Kidney (tissue), 14 donors: ENCODE measurements around the gene OGA. TPM values are rescaled to one million over a fixed set of nuclear protein-coding genes. Genes with fewer than 3 reads are reported as not detected.

Experiments
- DNase-seq, 5 donors: peaks; one replicate each; pipeline ENCODE4 v3.0.0-alpha.2; 2013 to 2020
- FAIRE-seq: peaks from 2 replicates; lab custom pipeline; 2012; peaks lifted over from hg19 to GRCh38; lab: Jason Lieb, UNC
- H3K27ac ChIP-seq, 2 donors: one replicate each; pipeline ENCODE4 v1.7.0; 2013; ENCODE audit warnings: low read depth in 2 of 2, low read length in 2 of 2, inconsistent platforms in 1 of 2
- H3K27me3 ChIP-seq: one replicate; pipeline ENCODE4 v1.7.1; 2013; ENCODE audit warnings: low read length, inconsistent platforms; ENCODE audit not compliant: control insufficient read depth, insufficient read depth
- H3K36me3 ChIP-seq, 3 donors: one replicate each; pipeline versions ENCODE4 v1.7.0 to v1.7.1; 2013; ENCODE audit warnings: low read length in 3 of 3, control low read depth in 1 of 3, inconsistent platforms in 1 of 3; ENCODE audit not compliant: insufficient read depth in 3 of 3, control insufficient read depth in 2 of 3
- H3K4me1 ChIP-seq, 3 donors: one replicate each; pipeline versions ENCODE4 v1.7.0 to v1.7.1; 2013; ENCODE audit warnings: low read length in 3 of 3, inconsistent platforms in 1 of 3, low read depth in 1 of 3; ENCODE audit not compliant: control insufficient read depth in 2 of 3, insufficient read depth in 2 of 3
- H3K4me3 ChIP-seq, 3 donors: one replicate each; pipeline versions ENCODE4 v1.7.0 to v1.8.1; 2013; ENCODE audit warnings: low read length in 3 of 3, control low read depth in 1 of 3, inconsistent platforms in 1 of 3
- H3K9ac ChIP-seq, 3 donors: one replicate each; pipeline versions ENCODE4 v1.7.0 to v1.7.1; 2013; ENCODE audit warnings: low read length in 3 of 3, control low read depth in 1 of 3, inconsistent platforms in 1 of 3
- H3K9me3 ChIP-seq, 3 donors: one replicate each; pipeline versions ENCODE4 v1.7.0 to v1.7.1; 2013; ENCODE audit warnings: low read length in 3 of 3, control low read depth in 1 of 3, inconsistent platforms in 1 of 3; ENCODE audit not compliant: control insufficient read depth in 2 of 3, insufficient read depth in 1 of 3
- intact Hi-C: fragments of 100-400 bp; cut with DNase I; formaldehyde crosslinking; loops from one replicate; pipeline ENCODE4 v1.11.1; 2022
- polyA plus RNA-seq: library from polyadenylated mRNA; stranded (reverse); fragments of 350-450 nt; fragmentation: Illumina TruSeq; extraction: RNeasy Lipid Tissue Mini Kit (QIAGEN cat#74804); gene quantifications from one replicate; pipeline ENCODE4 v1.2.3, GENCODE V29; 2014; ENCODE audit warnings: low read depth, low replicate concordance; ENCODE audit not compliant: insufficient read depth
- total RNA-seq: library from RNA; stranded (reverse); fragmentation: NEBNext Ultra II Directional; extraction: Animal tissue kit (Norgen Biotek cat#: 25700); gene quantifications from one replicate; pipeline ENCODE4 v1.2.1, GENCODE V29; 2021
- TF ChIP-seq, protein P1 (sequence below): IDR thresholded peaks from 3 replicates; pipeline ENCODE4 v1.5.1; 2012; ENCODE audit warnings: mild to moderate bottlenecking, moderate library complexity, borderline replicate concordance; ENCODE audit not compliant: insufficient read depth; ENCODE audit errors: extremely low read depth
- donor health status: control.
- donor health status: control.
- donor health status: control.
- donor health status: control.
- donor health status: control.
- donor health status: DM: yes; HTN: yes; CAD: no.
- donor health status: Normal renal cell carcinoma (clear cell type).

OGA gene
- total and polyA plus RNA-seq, 2 donors from 2014 or later, result 33.4 to 146 TPM

- DNase-seq (peak in 1 of 5 donors; percentile 34), FAIRE-seq (no peak)
- H3K9me3 ChIP-seq, result no peaks in the 10 kb centered on the region
- H3K9ac ChIP-seq, result no peak overlapping the region
- H3K4me3 ChIP-seq, result no peak overlapping the region
- no peaks in the 10 kb centered on the region for H3K36me3 ChIP-seq
- peaks cover 0 to 5% (median 0%) of the 10 kb centered on the region in 3 donors for H3K4me1 ChIP-seq
- TF ChIP-seq, protein P1, sequence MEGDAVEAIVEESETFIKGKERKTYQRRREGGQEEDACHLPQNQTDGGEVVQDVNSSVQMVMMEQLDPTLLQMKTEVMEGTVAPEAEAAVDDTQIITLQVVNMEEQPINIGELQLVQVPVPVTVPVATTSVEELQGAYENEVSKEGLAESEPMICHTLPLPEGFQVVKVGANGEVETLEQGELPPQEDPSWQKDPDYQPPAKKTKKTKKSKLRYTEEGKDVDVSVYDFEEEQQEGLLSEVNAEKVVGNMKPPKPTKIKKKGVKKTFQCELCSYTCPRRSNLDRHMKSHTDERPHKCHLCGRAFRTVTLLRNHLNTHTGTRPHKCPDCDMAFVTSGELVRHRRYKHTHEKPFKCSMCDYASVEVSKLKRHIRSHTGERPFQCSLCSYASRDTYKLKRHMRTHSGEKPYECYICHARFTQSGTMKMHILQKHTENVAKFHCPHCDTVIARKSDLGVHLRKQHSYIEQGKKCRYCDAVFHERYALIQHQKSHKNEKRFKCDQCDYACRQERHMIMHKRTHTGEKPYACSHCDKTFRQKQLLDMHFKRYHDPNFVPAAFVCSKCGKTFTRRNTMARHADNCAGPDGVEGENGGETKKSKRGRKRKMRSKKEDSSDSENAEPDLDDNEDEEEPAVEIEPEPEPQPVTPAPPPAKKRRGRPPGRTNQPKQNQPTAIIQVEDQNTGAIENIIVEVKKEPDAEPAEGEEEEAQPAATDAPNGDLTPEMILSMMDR, result no peak
- no peak overlapping the region for H3K27ac ChIP-seq
- peaks cover 29% of the 10 kb centered on the region for H3K27me3 ChIP-seq
- intact Hi-C loops, result loop anchor here (10.0 kb wide), 1 partner anchor 168 kb away; no protein-coding TSS in a partner anchor
These were observed 45.1 kb downstream of the OGA start for GRCh38 chr10:101772895-101773761.

GRCh38 chr10:101772017-101772894 lies 46.0 kb downstream of the OGA start:
- TF ChIP-seq, protein P1, result no peak
- DNase-seq (no peak), FAIRE-seq (no peak)
- Histone ChIP-seq H3K9ac (no peak overlapping the region), H3K4me3 (no peak overlapping the region), H3K27me3 (peaks cover 21% of the 10 kb centered on the region), H3K36me3 (no peaks in the 10 kb centered on the region), H3K27ac (no peak overlapping the region), H3K9me3 (no peaks in the 10 kb centered on the region), H3K4me1 (peaks cover 0 to 11% (median 0%) of the 10 kb centered on the region in 3 donors)
- intact Hi-C loops, result loop anchor here (10.0 kb wide), 1 partner anchor 167 kb away; no protein-coding TSS in a partner anchor

- DNase-seq (peak in 1 of 5 donors; percentile 52), FAIRE-seq (no peak)
- peaks cover 17% of the 10 kb centered on the region for H3K27me3 ChIP-seq
These were observed 46.9 kb downstream of the OGA start for GRCh38 chr10:101771380-101771779.

More at GRCh38 chr10:101771380-101771779, 46.9 kb downstream of the OGA start:
- H3K9me3 ChIP-seq, result no peaks in the 10 kb centered on the region
- TF ChIP-seq, protein P1, result no peak
- intact Hi-C loops, result loop anchor here (10.0 kb wide), 1 partner anchor 167 kb away; no protein-coding TSS in a partner anchor
- H3K36me3 ChIP-seq, result no peaks in the 10 kb centered on the region
- no peak overlapping the region for H3K27ac ChIP-seq
- no peak overlapping the region for H3K9ac ChIP-seq
- H3K4me3 ChIP-seq, result no peak overlapping the region
- peaks cover 0 to 13% (median 0%) of the 10 kb centered on the region in 3 donors for H3K4me1 ChIP-seq
